Activated naive CD8-positive, alpha-beta T cell treated with anti-CD3 and anti-CD28 coated beads for 36 hours (primary cell): Measurements from ENCODE around the gene WFIKKN2. TPM values are rescaled to one million over a fixed set of nuclear protein-coding genes. Genes with fewer than 3 reads are reported as not detected.
A peak's percentile ranks its signal among the peaks of the same experiment; 100 is the strongest.
"Not testable (repeated sequence)": the region's sequence is repeated elsewhere in the genome, so short reads cannot be mapped to it uniquely, and the experiment has no call there.

Experiments used
- DNase-seq: peaks from one replicate; pipeline ENCODE4 v3.0.0; 2021
- H3K27ac Mint-ChIP-seq: one replicate; pipeline ENCODE4 v1.8.0; 2022; ENCODE audit warnings: mild to moderate bottlenecking, moderate library complexity, mixed read lengths
- H3K27me3 Mint-ChIP-seq: one replicate; pipeline ENCODE4 v1.8.0; 2022; ENCODE audit warnings: mild to moderate bottlenecking, mixed read lengths
- H3K36me3 Mint-ChIP-seq: one replicate; pipeline ENCODE4 v1.8.0; 2021; ENCODE audit warnings: mild to moderate bottlenecking, mixed read lengths
- H3K4me1 Mint-ChIP-seq: one replicate; pipeline ENCODE4 v1.8.0; 2021; ENCODE audit warnings: mixed read lengths
- H3K4me3 Mint-ChIP-seq: one replicate; pipeline ENCODE4 v1.8.0; 2022; ENCODE audit warnings: mild to moderate bottlenecking, moderate library complexity, mixed read lengths
- H3K9me3 Mint-ChIP-seq: one replicate; pipeline ENCODE4 v1.8.0; 2022; ENCODE audit warnings: mixed read lengths
- total RNA-seq, 2 experiments: library from RNA; stranded (reverse); gene quantifications; one replicate each; pipeline ENCODE4 v1.2.3, GENCODE V29; 2021

Gene WFIKKN2
- total RNA-seq, 2 experiments from 2014 or later: not detected

GRCh38 chr17:50853015-50853615 is 17.7 kb downstream of the WFIKKN2 start:
- Mint-ChIP-seq H3K9me3 (no peaks in the 10 kb centered on the region), H3K4me3 (no peak overlapping the region), H3K27me3 (no peaks in the 10 kb centered on the region), H3K4me1 (peaks cover 18% of the 10 kb centered on the region), H3K27ac (no peak overlapping the region), H3K36me3 (no peaks in the 10 kb centered on the region)
- DNase-seq: no peak

GRCh38 chr17:50853781-50854180 is 18.4 kb downstream of the WFIKKN2 start:
- H3K4me1 Mint-ChIP-seq: peaks cover 18% of the 10 kb centered on the region
- DNase-seq: no peak
- no peaks in the 10 kb centered on the region for H3K27me3 Mint-ChIP-seq
- H3K9me3 Mint-ChIP-seq: no peaks in the 10 kb centered on the region
- no peak overlapping the region for H3K4me3 Mint-ChIP-seq
- H3K27ac Mint-ChIP-seq: no peak overlapping the region
- H3K36me3 Mint-ChIP-seq: no peaks in the 10 kb centered on the region

GRCh38 chr17:50855708-50856330 is 20.4 kb downstream of the WFIKKN2 start:
- no peak overlapping the region for H3K27ac Mint-ChIP-seq
- H3K4me1 Mint-ChIP-seq: peaks cover 18% of the 10 kb centered on the region
- peaks cover under 1% of the 10 kb centered on the region for H3K36me3 Mint-ChIP-seq
- no peak for DNase-seq
- no peaks in the 10 kb centered on the region for H3K9me3 Mint-ChIP-seq
- H3K27me3 Mint-ChIP-seq: no peaks in the 10 kb centered on the region
- no peak overlapping the region for H3K4me3 Mint-ChIP-seq

- no peak for DNase-seq
- H3K9me3 Mint-ChIP-seq: no peaks in the 10 kb centered on the region
- H3K36me3 Mint-ChIP-seq: peaks cover 3% of the 10 kb centered on the region
- no peaks in the 10 kb centered on the region for H3K27me3 Mint-ChIP-seq
- peaks cover 20% of the 10 kb centered on the region for H3K4me1 Mint-ChIP-seq
- no peak overlapping the region for H3K4me3 Mint-ChIP-seq
- no peak overlapping the region for H3K27ac Mint-ChIP-seq
These were observed 21.0 kb downstream of the WFIKKN2 start for GRCh38 chr17:50856431-50856830.

GRCh38 chr17:50858486-50859225 is 23.3 kb downstream of the WFIKKN2 start:
- peaks cover 16% of the 10 kb centered on the region for H3K36me3 Mint-ChIP-seq
- no peak for DNase-seq
- H3K27ac Mint-ChIP-seq: no peak overlapping the region
- H3K27me3 Mint-ChIP-seq: no peaks in the 10 kb centered on the region
- H3K4me1 Mint-ChIP-seq: peaks cover 20% of the 10 kb centered on the region
- no peaks in the 10 kb centered on the region for H3K9me3 Mint-ChIP-seq
- H3K4me3 Mint-ChIP-seq: no peak overlapping the region

- Mint-ChIP-seq H3K4me1 (peaks cover 25% of the 10 kb centered on the region), H3K36me3 (peaks cover 16% of the 10 kb centered on the region)
- not testable (repeated sequence) for H3K27me3 Mint-ChIP-seq, H3K27ac Mint-ChIP-seq, DNase-seq, H3K9me3 Mint-ChIP-seq, H3K4me3 Mint-ChIP-seq
These were observed 24.3 kb downstream of the WFIKKN2 start for GRCh38 chr17:50859727-50860126.

- no peaks in the 10 kb centered on the region for H3K9me3 Mint-ChIP-seq
- H3K4me1 Mint-ChIP-seq: peaks cover 28% of the 10 kb centered on the region
- peaks cover 4% of the 10 kb centered on the region for H3K27me3 Mint-ChIP-seq
- H3K27ac Mint-ChIP-seq: peak overlapping the region; percentile 49
- peaks cover 16% of the 10 kb centered on the region for H3K36me3 Mint-ChIP-seq
- no peak overlapping the region for H3K4me3 Mint-ChIP-seq
- DNase-seq: no peak
These were observed 25.9 kb downstream of the WFIKKN2 start for GRCh38 chr17:50861334-50861676.

- Mint-ChIP-seq H3K27ac (peak overlapping the region; percentile 76), H3K9me3 (no peaks in the 10 kb centered on the region), H3K27me3 (peaks cover 4% of the 10 kb centered on the region), H3K4me1 (peaks cover 28% of the 10 kb centered on the region), H3K4me3 (peak overlapping the region; percentile 50), H3K36me3 (peaks cover 16% of the 10 kb centered on the region)
- DNase-seq: no peak
These were observed 26.6 kb downstream of the WFIKKN2 start for GRCh38 chr17:50861822-50862528.

- Mint-ChIP-seq H3K4me3 (peak overlapping the region; percentile 60), H3K36me3 (peaks cover 16% of the 10 kb centered on the region), H3K4me1 (peaks cover 33% of the 10 kb centered on the region), H3K27me3 (peaks cover 4% of the 10 kb centered on the region), H3K27ac (peak overlapping the region; percentile 76), H3K9me3 (no peaks in the 10 kb centered on the region)
- peak; percentile 30 for DNase-seq
These were observed 27.9 kb downstream of the WFIKKN2 start for GRCh38 chr17:50863221-50863843.

- Mint-ChIP-seq H3K36me3 (peaks cover 16% of the 10 kb centered on the region), H3K4me3 (peak overlapping the region; percentile 96), H3K27me3 (peaks cover 4% of the 10 kb centered on the region), H3K27ac (peak overlapping the region; percentile 76), H3K9me3 (no peaks in the 10 kb centered on the region), H3K4me1 (peaks cover 39% of the 10 kb centered on the region)
- DNase-seq: no peak
These were observed 28.5 kb downstream of the WFIKKN2 start for GRCh38 chr17:50863931-50864330.

- DNase-seq: no peak
- Mint-ChIP-seq H3K27me3 (peaks cover 4% of the 10 kb centered on the region), H3K27ac (peak overlapping the region; percentile 94), H3K36me3 (peaks cover 16% of the 10 kb centered on the region), H3K4me1 (peaks cover 39% of the 10 kb centered on the region), H3K4me3 (peak overlapping the region; percentile 96), H3K9me3 (no peaks in the 10 kb centered on the region)
These were observed 29.3 kb downstream of the WFIKKN2 start for GRCh38 chr17:50864747-50865059.

GRCh38 chr17:50865060-50865867 is 29.9 kb downstream of the WFIKKN2 start:
- peaks cover 43% of the 10 kb centered on the region for H3K4me1 Mint-ChIP-seq
- peak overlapping the region; percentile 96 for H3K4me3 Mint-ChIP-seq
- H3K9me3 Mint-ChIP-seq: no peaks in the 10 kb centered on the region
- H3K27me3 Mint-ChIP-seq: peaks cover 4% of the 10 kb centered on the region
- peak; percentile 54 for DNase-seq
- peaks cover 16% of the 10 kb centered on the region for H3K36me3 Mint-ChIP-seq
- peak overlapping the region; percentile 94 for H3K27ac Mint-ChIP-seq

- H3K4me3 Mint-ChIP-seq: peak overlapping the region; percentile 96
- H3K9me3 Mint-ChIP-seq: no peaks in the 10 kb centered on the region
- peak overlapping the region; percentile 97 for H3K27ac Mint-ChIP-seq
- peaks cover 4% of the 10 kb centered on the region for H3K27me3 Mint-ChIP-seq
- DNase-seq: no peak
- H3K36me3 Mint-ChIP-seq: peaks cover 15% of the 10 kb centered on the region
- H3K4me1 Mint-ChIP-seq: peaks cover 43% of the 10 kb centered on the region
These were observed 30.5 kb downstream of the WFIKKN2 start for GRCh38 chr17:50865868-50866260.

GRCh38 chr17:50866261-50866949 is 31.0 kb downstream of the WFIKKN2 start, which contains the start of gene TOB1:
TSS of gene TOB1 (minus strand) at chr17:50866354. CDS start at chr17:50864017, 2,337 bp downstream.
- Mint-ChIP-seq H3K27me3 (peaks cover 4% of the 10 kb centered on the region), H3K36me3 (peaks cover 14% of the 10 kb centered on the region), H3K4me1 (peaks cover 45% of the 10 kb centered on the region), H3K9me3 (no peaks in the 10 kb centered on the region), H3K27ac (peak within 1 kb of the TSS; percentile 97), H3K4me3 (peak within 1 kb of the TSS; percentile 96)
- DNase-seq: peak; percentile 97
